Fibroblast of villous mesenchyme (primary cell): ENCODE results near the gene PI4KA. TPM values are rescaled to one million over a fixed set of nuclear protein-coding genes. Genes with fewer than 3 reads are reported as not detected.

Experiments
- DNase-seq: peaks from one replicate; pipeline ENCODE4 v3.0.0-alpha.2; 2010; ENCODE audit warnings: low read depth
- H3K4me3 ChIP-seq: 2 replicates; pipeline ENCODE4 v1.5.1; 2011; ENCODE audit warnings: low read depth, mild to moderate bottlenecking, low read length
- CTCF ChIP-seq: IDR thresholded peaks from 2 replicates; pipeline ENCODE4 v1.5.1; 2012; ENCODE audit warnings: low read depth, mild to moderate bottlenecking, low read length; ENCODE audit not compliant: insufficient read depth
- total RNA-seq: library from RNA; depleted of rRNA; stranded (reverse); fragments of >200 nt; gene quantifications from 2 replicates; pipeline ENCODE4 v1.2.3, GENCODE V29; 2012

PI4KA gene
- total RNA-seq, 1 donor, result 73.4 TPM

GRCh38 chr22:20818471-20818870 is 40.1 kb downstream of the PI4KA start:
- no peak overlapping the region for H3K4me3 ChIP-seq
- no peak for TF ChIP-seq CTCF
- DNase-seq, result no peak

DNA sequence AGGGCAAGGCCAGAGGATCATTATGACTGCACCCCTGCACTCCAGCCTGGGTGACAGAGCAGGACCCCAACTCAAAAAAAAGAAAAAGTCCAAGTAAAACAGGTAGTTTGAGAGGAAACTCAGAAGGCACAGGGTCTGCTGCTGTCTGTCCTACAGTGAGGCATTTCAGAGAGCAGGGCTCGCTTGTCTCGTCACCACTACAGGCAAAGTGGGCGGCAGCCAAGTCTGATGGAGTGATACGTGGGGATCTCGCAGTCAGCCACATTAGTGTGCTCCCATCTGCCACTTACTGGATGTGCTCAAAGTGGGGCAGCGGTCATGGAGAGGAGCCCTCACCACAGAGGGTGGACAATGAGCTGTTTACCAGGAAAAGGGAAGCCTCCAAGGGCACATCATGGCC is 42.1 kb downstream of the PI4KA start:
- DNase-seq, result no peak
- no peak overlapping the region for H3K4me3 ChIP-seq
- TF ChIP-seq CTCF, result no peak

GRCh38 chr22:20815477-20816050 is 43.0 kb downstream of the PI4KA start:
- no peak for TF ChIP-seq CTCF
- DNase-seq, result no peak

DNA sequence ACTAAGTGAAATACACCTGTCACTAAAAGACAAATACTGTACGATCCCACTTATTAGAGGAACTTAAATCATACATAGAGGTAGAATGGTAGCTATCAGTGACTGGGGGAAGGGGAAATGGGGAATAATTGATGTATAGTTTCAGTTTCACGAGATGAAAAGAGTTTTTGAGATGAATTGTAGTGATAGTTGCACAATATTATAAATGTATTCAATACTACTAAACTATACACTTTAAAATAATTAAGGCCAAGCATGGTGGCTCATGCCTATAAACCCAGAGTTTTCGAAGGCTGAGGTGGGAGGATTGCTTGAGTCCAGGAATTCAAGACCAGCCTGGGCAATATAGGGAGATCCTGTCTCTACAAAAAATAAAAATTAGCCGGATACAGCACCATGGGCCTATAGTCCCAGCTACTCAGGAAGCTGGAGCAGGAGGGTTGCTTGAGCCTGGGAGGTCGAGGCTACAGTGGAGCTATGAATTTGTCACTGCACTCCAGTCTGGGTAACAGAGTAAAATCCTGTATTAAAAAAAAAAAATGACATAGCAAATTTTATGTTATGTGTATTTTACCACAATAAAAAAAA is 44.3 kb downstream of the PI4KA start:
- no peak for DNase-seq
- TF ChIP-seq CTCF, result no peak
- H3K4me3 ChIP-seq, result no peak overlapping the region

More at GRCh38 chr22:20815477-20816050, 43.0 kb downstream of the PI4KA start:
- no peak overlapping the region for H3K4me3 ChIP-seq

- DNase-seq, result no peak
- TF ChIP-seq CTCF, result no peak
- no peak overlapping the region for H3K4me3 ChIP-seq
Measured at GRCh38 chr22:20813056-20813455, 45.6 kb downstream of the PI4KA start.

- no peak for DNase-seq
- no peak overlapping the region for H3K4me3 ChIP-seq
- TF ChIP-seq CTCF, result no peak
Measured at GRCh38 chr22:20811971-20812660, 46.5 kb downstream of the PI4KA start.
